GM10248 (cell line): Measurements from ENCODE around the gene PCDH9.

Experiments
- CTCF ChIA-PET: fragments of 300-600 bp; sonication (Branson Sonifier 250); formaldehyde crosslinking; extraction: SDS; loops from one replicate; lab custom pipeline; 2021; ENCODE audit warnings: antibody characterized with exemption; lab: Yijun Ruan, JAX
- POLR2A ChIA-PET: fragments of 350-650 bp; sonication (Branson Sonifier 250); formaldehyde crosslinking; extraction: SDS; loops from one replicate; lab custom pipeline; 2020; ENCODE audit warnings: antibody characterized with exemption; lab: Yijun Ruan, JAX
- DNase-seq: peaks from one replicate; pipeline ENCODE4 v3.0.0; 2012; ENCODE audit errors: extremely low spot score
- CTCF ChIP-seq: IDR thresholded peaks from 2 replicates; pipeline ENCODE4 v1.5.1; 2012; ENCODE audit warnings: mild to moderate bottlenecking, low read depth; ENCODE audit errors: extremely low read depth, missing control alignments, control extremely low read depth

Gene PCDH9

DNA sequence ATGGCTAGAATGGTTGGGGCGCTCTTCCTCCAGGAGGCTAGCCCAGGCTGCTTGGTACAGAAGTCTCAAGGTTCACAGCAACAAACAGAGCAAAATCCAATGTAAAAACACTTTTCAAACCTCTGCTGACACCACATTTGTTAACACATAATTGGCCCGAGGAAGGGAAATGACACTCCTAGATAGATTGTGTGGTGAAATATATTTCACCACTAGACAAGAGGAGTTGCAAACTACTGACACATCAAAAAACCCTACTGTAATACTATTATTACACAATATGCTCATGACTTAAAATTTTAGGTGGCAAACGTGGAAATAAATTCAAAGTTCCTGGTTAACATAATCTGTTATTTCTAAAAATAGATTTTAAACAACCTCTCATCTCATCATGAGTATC is 643.6 kb downstream of the PCDH9 start:
- POLR2A ChIA-PET = no interaction called here

GRCh38 chr13:66585669-66586203 is 644.4 kb downstream of the PCDH9 start:
- no peak for TF ChIP-seq CTCF
- ChIA-PET POLR2A (no interaction called here), CTCF (interaction anchor here (1.3 kb wide), 1 partner anchor 291 kb away, joined by 3 read pairs; no protein-coding TSS in a partner anchor)
- DNase-seq = no peak

More for the DNA sequence above, 643.6 kb downstream of the PCDH9 start:
- CTCF ChIA-PET = no interaction called here
- TF ChIP-seq CTCF = no peak
- no peak for DNase-seq

- TF ChIP-seq CTCF = no peak
- POLR2A ChIA-PET = no interaction called here
- CTCF ChIA-PET = interaction anchor here (1.1 kb wide), 1 partner anchor 9 kb away, joined by 3 read pairs; no protein-coding TSS in a partner anchor
- DNase-seq = no peak
These were observed 648.5 kb downstream of the PCDH9 start for GRCh38 chr13:66581675-66582074.

GRCh38 chr13:66578305-66578704 is 651.8 kb downstream of the PCDH9 start:
- ChIA-PET POLR2A (no interaction called here), CTCF (interaction anchor here (1.0 to 1.9 kb wide), 3 partner anchors 10 to 16 kb away, joined by 3 to 6 read pairs (median 3); no protein-coding TSS in a partner anchor)
- DNase-seq = no peak
- TF ChIP-seq CTCF = no peak

GRCh38 chr13:66577358-66577757 is 652.8 kb downstream of the PCDH9 start:
- DNase-seq = no peak
- TF ChIP-seq CTCF = no peak
- ChIA-PET POLR2A (no interaction called here), CTCF (interaction anchor here (1.6 kb wide), 1 partner anchor 10 kb away, joined by 4 read pairs; no protein-coding TSS in a partner anchor)

DNA sequence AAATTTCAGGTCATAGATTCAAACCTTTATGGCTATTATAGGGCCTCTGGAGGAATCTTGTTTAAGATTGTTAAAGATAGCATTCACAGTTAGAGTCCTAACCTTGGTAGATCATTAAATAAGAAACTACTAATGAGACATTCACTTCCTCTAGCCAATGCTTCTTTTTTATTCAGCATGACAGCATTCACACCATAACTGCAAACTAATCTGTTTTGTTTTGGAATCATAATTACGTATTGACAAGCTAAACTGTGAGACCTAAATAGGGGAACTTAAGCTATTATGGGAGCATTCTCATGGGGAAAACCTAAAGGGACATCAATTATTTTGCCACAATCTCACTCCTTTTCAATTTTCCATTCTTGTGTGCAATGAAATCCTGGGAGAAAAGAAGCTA is 653.8 kb downstream of the PCDH9 start:
- ChIA-PET POLR2A (no interaction called here), CTCF (interaction anchor here (1.6 kb wide), 1 partner anchor 11 kb away, joined by 4 read pairs; no protein-coding TSS in a partner anchor)
- DNase-seq = no peak
- no peak for TF ChIP-seq CTCF

- ChIA-PET POLR2A (no interaction called here), CTCF (interaction anchor here (1.0 to 1.2 kb wide), 2 partner anchors 9 to 11 kb away, joined by 3 read pairs; no protein-coding TSS in a partner anchor)
- DNase-seq = no peak
- TF ChIP-seq CTCF = no peak
These were observed 655.5 kb downstream of the PCDH9 start for GRCh38 chr13:66574606-66575005.
